Measurements from ENCODE around the gene EP400. TPM values are rescaled to one million over a fixed set of nuclear protein-coding genes. Genes with fewer than 3 reads are reported as not detected.

Gene EP400
- polyA plus RNA-seq, 1 donor (not counting 4 experiments of a cell fraction or from before 2014, with no cell fraction given), result 4.1 TPM

- TF ChIP-seq, protein P1, sequence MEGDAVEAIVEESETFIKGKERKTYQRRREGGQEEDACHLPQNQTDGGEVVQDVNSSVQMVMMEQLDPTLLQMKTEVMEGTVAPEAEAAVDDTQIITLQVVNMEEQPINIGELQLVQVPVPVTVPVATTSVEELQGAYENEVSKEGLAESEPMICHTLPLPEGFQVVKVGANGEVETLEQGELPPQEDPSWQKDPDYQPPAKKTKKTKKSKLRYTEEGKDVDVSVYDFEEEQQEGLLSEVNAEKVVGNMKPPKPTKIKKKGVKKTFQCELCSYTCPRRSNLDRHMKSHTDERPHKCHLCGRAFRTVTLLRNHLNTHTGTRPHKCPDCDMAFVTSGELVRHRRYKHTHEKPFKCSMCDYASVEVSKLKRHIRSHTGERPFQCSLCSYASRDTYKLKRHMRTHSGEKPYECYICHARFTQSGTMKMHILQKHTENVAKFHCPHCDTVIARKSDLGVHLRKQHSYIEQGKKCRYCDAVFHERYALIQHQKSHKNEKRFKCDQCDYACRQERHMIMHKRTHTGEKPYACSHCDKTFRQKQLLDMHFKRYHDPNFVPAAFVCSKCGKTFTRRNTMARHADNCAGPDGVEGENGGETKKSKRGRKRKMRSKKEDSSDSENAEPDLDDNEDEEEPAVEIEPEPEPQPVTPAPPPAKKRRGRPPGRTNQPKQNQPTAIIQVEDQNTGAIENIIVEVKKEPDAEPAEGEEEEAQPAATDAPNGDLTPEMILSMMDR (optimal IDR thresholded peaks at IDR 0.05 in 1 of 3, IDR thresholded peaks at IDR 0.05 in 1 of 3, conservative IDR thresholded peaks at IDR 0.05 in 1 of 3; ENCODE audit: extremely low read depth in 1 of 3, insufficient read depth in 2 of 3, low read length in 3 of 3), result no peak
- TF ChIP-seq EZH2 (IDR thresholded peaks at IDR 0.05; ENCODE audit: low read length), result no peak
- peaks cover 71% of the 10 kb centered on the region for H3K79me2 ChIP-seq (ENCODE audit: control insufficient read depth, insufficient read depth, low read length)
- H4K20me1 ChIP-seq (ENCODE audit: control insufficient read depth, extremely low read depth, insufficient read depth, low read length), result peaks cover 11% of the 10 kb centered on the region
- no peak overlapping the region for H3K27ac ChIP-seq (ENCODE audit: control insufficient read depth, insufficient read depth, low read length)
- H3K27me3 ChIP-seq (ENCODE audit: control insufficient read depth, extremely low read depth, insufficient read depth, low read length), result no peaks in the 10 kb centered on the region
- H3K4me3 ChIP-seq (ENCODE audit: control insufficient read depth in 2 of 3, extremely low read depth in 1 of 3, insufficient read depth in 2 of 3, low read depth in 1 of 3, low read length in 3 of 3), result no peak overlapping the region
- FAIRE-seq (no peak), DNase-seq (ENCODE audit: low read depth, low spot score) (no peak)
- no peaks in the 10 kb centered on the region for H3K9me1 ChIP-seq (ENCODE audit: control insufficient read depth, extremely low read depth, insufficient read depth, low read length)
- no peak overlapping the region for H2AFZ ChIP-seq (ENCODE audit: control insufficient read depth, low read length)
- H3K36me3 ChIP-seq (ENCODE audit: control insufficient read depth in 2 of 2, extremely low read depth in 1 of 2, insufficient read depth in 2 of 2, low read length in 2 of 2), result peaks cover under 1 to 7% of the 10 kb centered on the region in 2 experiments
- dilution Hi-C loops (cut with MboI; ENCODE audit: extremely low pct_ligation_motif_present, low sequenced_read_pairs), result no loop called here
- H3K4me2 ChIP-seq (ENCODE audit: control insufficient read depth, extremely low read depth, insufficient read depth, low read depth, low read length), result no peak overlapping the region
- no peaks in the 10 kb centered on the region for H3K4me1 ChIP-seq (ENCODE audit: control insufficient read depth, extremely low read depth, insufficient read depth, low read length)
- no peak overlapping the region for H3K9ac ChIP-seq (ENCODE audit: control insufficient read depth, extremely low read depth, insufficient read depth, low read length)
- H3K9me3 ChIP-seq (ENCODE audit: control insufficient read depth, low read depth, low read length), result no peaks in the 10 kb centered on the region
These were observed 25.5 kb downstream of the EP400 start for GRCh38 chr12:131975228-131975627.

GRCh38 chr12:131979606-131980005, 29.9 kb downstream of the EP400 start:
- dilution Hi-C loops (cut with MboI; ENCODE audit: extremely low pct_ligation_motif_present, low sequenced_read_pairs), result no loop called here
- Histone ChIP-seq H3K36me3 (ENCODE audit: control insufficient read depth in 2 of 2, extremely low read depth in 1 of 2, insufficient read depth in 2 of 2, low read length in 2 of 2) (peaks cover 16 to 18% of the 10 kb centered on the region in 2 experiments), H4K20me1 (ENCODE audit: control insufficient read depth, extremely low read depth, insufficient read depth, low read length) (peaks cover 6% of the 10 kb centered on the region), H3K4me3 (ENCODE audit: control insufficient read depth in 2 of 3, extremely low read depth in 1 of 3, insufficient read depth in 2 of 3, low read depth in 1 of 3, low read length in 3 of 3) (no peak overlapping the region), H3K4me1 (ENCODE audit: control insufficient read depth, extremely low read depth, insufficient read depth, low read length) (no peaks in the 10 kb centered on the region), H3K79me2 (ENCODE audit: control insufficient read depth, insufficient read depth, low read length) (peaks cover 36% of the 10 kb centered on the region), H3K27me3 (ENCODE audit: control insufficient read depth, extremely low read depth, insufficient read depth, low read length) (no peaks in the 10 kb centered on the region), H3K9ac (ENCODE audit: control insufficient read depth, extremely low read depth, insufficient read depth, low read length) (no peak overlapping the region), H3K9me3 (ENCODE audit: control insufficient read depth, low read depth, low read length) (no peaks in the 10 kb centered on the region), H3K27ac (ENCODE audit: control insufficient read depth, insufficient read depth, low read length) (no peak overlapping the region), H3K4me2 (ENCODE audit: control insufficient read depth, extremely low read depth, insufficient read depth, low read depth, low read length) (no peak overlapping the region), H3K9me1 (ENCODE audit: control insufficient read depth, extremely low read depth, insufficient read depth, low read length) (no peaks in the 10 kb centered on the region), H2AFZ (ENCODE audit: control insufficient read depth, low read length) (no peak overlapping the region)
- no peak for FAIRE-seq
- no peak for DNase-seq (ENCODE audit: low read depth, low spot score)
- TF ChIP-seq, protein P1 (optimal IDR thresholded peaks at IDR 0.05 in 1 of 3, IDR thresholded peaks at IDR 0.05 in 1 of 3, conservative IDR thresholded peaks at IDR 0.05 in 1 of 3; ENCODE audit: extremely low read depth in 1 of 3, insufficient read depth in 2 of 3, low read length in 3 of 3), result no peak
- no peak for TF ChIP-seq EZH2 (IDR thresholded peaks at IDR 0.05; ENCODE audit: low read length)
